IMR-90 (cell line): ENCODE measurements around the gene CEP97.

Experiments used
- RAD21 ChIP-seq: IDR thresholded peaks from 2 replicates; pipeline ENCODE4 v1.6.1; 2012; ENCODE audit warnings: low read length, improper control_type of control experiment
- TF ChIP-seq, protein P1 (sequence below): fragments of 150-350 bp; IDR thresholded peaks from 2 replicates; pipeline ENCODE4 v1.6.1; 2017; ENCODE audit warnings: mild to moderate bottlenecking, antibody characterized with exemption, low read length, low read depth
- TF ChIP-seq, protein P2 (sequence below): conservative IDR thresholded peaks from 2 replicates; pipeline ENCODE4 v1.5.1; 2012; ENCODE audit warnings: mild to moderate bottlenecking, low read depth, low read length, improper control_type of control experiment

DNA sequence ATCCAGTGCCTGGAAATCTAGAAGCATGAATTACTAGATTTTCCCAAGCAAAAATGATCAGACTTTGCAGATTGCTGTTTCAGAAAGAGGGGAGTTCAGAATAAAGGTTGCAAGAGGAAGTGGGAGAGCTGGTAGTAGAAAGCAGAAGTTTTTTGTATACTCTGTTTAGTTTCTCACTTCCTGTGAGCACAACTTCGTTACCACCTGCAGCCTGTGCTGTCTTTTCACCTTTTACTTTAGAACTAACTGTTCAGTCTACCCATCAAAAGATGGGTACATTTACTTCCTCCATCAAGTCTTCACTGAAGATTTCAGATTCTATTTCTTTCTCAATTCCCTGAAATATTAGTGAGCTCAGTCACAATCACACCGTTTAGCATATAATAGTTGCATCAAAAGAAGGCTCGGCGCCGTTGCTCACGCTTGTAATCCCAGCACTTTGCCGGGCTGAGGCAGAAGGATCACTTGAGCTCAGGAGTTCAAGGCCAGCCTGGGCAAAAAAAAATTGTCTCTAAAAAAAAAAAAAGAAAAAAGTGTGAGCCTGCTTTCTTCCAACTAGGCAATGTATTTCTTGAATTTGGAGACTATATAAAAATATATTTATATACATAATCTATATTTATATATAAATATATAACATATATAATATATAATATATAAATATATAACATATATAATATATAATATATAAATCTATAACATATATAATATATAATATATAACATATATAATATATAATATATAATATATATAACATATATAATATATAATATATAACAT lies 1.8 kb upstream of the CEP97 start:
- TF ChIP-seq, protein P1, sequence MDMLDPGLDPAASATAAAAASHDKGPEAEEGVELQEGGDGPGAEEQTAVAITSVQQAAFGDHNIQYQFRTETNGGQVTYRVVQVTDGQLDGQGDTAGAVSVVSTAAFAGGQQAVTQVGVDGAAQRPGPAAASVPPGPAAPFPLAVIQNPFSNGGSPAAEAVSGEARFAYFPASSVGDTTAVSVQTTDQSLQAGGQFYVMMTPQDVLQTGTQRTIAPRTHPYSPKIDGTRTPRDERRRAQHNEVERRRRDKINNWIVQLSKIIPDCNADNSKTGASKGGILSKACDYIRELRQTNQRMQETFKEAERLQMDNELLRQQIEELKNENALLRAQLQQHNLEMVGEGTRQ = no peak
- no peak for TF ChIP-seq RAD21
- TF ChIP-seq, protein P2, sequence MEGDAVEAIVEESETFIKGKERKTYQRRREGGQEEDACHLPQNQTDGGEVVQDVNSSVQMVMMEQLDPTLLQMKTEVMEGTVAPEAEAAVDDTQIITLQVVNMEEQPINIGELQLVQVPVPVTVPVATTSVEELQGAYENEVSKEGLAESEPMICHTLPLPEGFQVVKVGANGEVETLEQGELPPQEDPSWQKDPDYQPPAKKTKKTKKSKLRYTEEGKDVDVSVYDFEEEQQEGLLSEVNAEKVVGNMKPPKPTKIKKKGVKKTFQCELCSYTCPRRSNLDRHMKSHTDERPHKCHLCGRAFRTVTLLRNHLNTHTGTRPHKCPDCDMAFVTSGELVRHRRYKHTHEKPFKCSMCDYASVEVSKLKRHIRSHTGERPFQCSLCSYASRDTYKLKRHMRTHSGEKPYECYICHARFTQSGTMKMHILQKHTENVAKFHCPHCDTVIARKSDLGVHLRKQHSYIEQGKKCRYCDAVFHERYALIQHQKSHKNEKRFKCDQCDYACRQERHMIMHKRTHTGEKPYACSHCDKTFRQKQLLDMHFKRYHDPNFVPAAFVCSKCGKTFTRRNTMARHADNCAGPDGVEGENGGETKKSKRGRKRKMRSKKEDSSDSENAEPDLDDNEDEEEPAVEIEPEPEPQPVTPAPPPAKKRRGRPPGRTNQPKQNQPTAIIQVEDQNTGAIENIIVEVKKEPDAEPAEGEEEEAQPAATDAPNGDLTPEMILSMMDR = no peak
